HEK293 (cell line): ENCODE data around the gene RASL11B.

Experiments used
- ATF2 ChIP-seq: fragments of 450-650 bp; formaldehyde crosslinking; IDR thresholded peaks from 2 replicates; pipeline ENCODE4 v1.5.1; 2016; ENCODE audit warnings: missing biosample characterization, missing genetic modification characterization, low read depth
- MYNN ChIP-seq: fragments of 450-650 bp; formaldehyde crosslinking; IDR thresholded peaks from 2 replicates; pipeline ENCODE4 v1.5.1; 2016; ENCODE audit warnings: missing biosample characterization, missing genetic modification characterization, borderline replicate concordance
- SP7 ChIP-seq: fragments of 450-650 bp; formaldehyde crosslinking; IDR thresholded peaks from 2 replicates; pipeline ENCODE4 v1.5.1; 2016; ENCODE audit warnings: missing biosample characterization, missing genetic modification characterization

DNA sequence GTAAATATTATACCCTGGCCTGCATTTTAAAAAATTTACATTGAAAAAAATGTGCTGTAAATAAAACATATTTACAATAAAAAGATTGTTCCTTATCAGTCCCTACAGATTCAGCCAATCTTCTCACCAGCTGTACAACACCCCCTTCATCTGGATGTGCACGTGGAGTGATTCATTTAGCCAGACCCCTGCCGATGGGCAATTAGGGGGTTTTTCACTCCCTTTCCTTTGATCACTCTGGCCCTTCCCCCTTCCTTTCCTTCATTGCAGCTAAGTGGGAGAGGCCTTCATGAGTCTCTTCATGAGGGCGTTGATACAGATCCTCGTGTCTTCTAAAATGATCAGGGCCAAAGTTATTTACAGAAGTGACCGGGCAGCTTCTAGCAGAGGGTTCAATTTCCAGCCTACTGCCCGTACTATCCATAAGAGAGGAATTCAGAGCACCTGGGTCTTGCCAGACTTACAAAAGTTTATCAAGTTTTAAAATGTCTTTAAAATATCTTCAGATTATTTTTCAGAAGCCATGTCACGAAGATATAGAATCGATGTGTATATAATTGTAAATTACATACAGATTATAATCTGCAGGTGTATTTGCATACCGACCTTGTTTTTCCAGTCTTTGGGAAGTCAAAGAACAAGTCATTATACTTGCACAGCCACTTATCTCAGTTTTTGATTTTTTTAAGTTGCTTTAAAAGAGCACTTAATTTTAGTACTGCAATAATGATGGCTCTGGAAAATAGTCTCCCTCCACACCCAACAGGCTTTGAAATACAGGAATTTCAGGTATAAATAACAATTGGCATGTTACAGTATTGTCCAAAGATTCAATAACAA is 21.4 kb upstream of the RASL11B start:
- TF ChIP-seq ATF2 (tag by site-specific recombination) = no peak
- no peak for TF ChIP-seq MYNN (tag by site-specific recombination)
- no peak for TF ChIP-seq SP7
